Right renal cortex interstitium (tissue), 3 donors: Measurements from ENCODE around the gene AKT1. TPM values are rescaled to one million over a fixed set of nuclear protein-coding genes. Genes with fewer than 3 reads are reported as not detected.
"Not testable (repeated sequence)": the region's sequence is repeated elsewhere in the genome, so short reads cannot be mapped to it uniquely, and the experiment has no call there.

ENCODE experiments used
- DNase-seq, 3 donors: peaks; one replicate each; pipeline ENCODE4 v3.0.0-alpha.2; 2013; ENCODE audit warnings: low read depth in 3 of 3, low spot score in 2 of 3
- polyA plus RNA-seq, 3 donors: library from polyadenylated mRNA; unstranded; fragments of 120-200 nt; gene quantifications; one replicate each; pipeline ENCODE4 v1.2.1, GENCODE V29; 2013; ENCODE audit not compliant: insufficient read length in 3 of 3

The AKT1 gene
- 100 to 1,000 TPM; 103 to 107 (median 105) TPM for polyA plus RNA-seq

- no peak for DNase-seq
These were observed at the start of gene AKT1 for GRCh38 chr14:104794993-104795780. Gene AKT1, minus strand, starts transcription at chr14:104795748. Its CDS starts 3,105 bp downstream, at chr14:104792643.

GRCh38 chr14:104845033-104845666 lies 49.6 kb upstream of the AKT1 start:
- DNase-seq = no peak

- no peak for DNase-seq
These were observed 48.9 kb upstream of the AKT1 start for GRCh38 chr14:104844306-104845032.

GRCh38 chr14:104843442-104844305 lies 48.1 kb upstream of the AKT1 start:
- DNase-seq = no peak

- DNase-seq = no peak
These were observed 47.5 kb upstream of the AKT1 start for GRCh38 chr14:104843006-104843405.

GRCh38 chr14:104841730-104842129 lies 46.2 kb upstream of the AKT1 start:
- no peak for DNase-seq

- DNase-seq = not testable (repeated sequence)
These were observed 40.8 kb upstream of the AKT1 start for GRCh38 chr14:104836171-104836935.

GRCh38 chr14:104830781-104831180 lies 35.2 kb upstream of the AKT1 start:
- no peak for DNase-seq

GRCh38 chr14:104827177-104828055 lies 31.9 kb upstream of the AKT1 start:
- no peak for DNase-seq

GRCh38 chr14:104826861-104827176 lies 31.3 kb upstream of the AKT1 start:
- no peak for DNase-seq

GRCh38 chr14:104826189-104826860 lies 30.8 kb upstream of the AKT1 start:
- peak in 1 of 3 donors; percentile 65 for DNase-seq

GRCh38 chr14:104824353-104824997 lies 28.9 kb upstream of the AKT1 start:
- no peak for DNase-seq

GRCh38 chr14:104822821-104823615 lies 27.5 kb upstream of the AKT1 start:
- no peak for DNase-seq

GRCh38 chr14:104821971-104822608 lies 26.5 kb upstream of the AKT1 start:
- no peak for DNase-seq

- DNase-seq = no peak
These were observed 25.8 kb upstream of the AKT1 start for GRCh38 chr14:104821229-104821945.

GRCh38 chr14:104820669-104821228 lies 25.2 kb upstream of the AKT1 start:
- no peak for DNase-seq
